Lower lobe of right lung (tissue), 2 donors: Measurements from ENCODE around the gene PARVA. TPM values are rescaled to one million over a fixed set of nuclear protein-coding genes. Genes with fewer than 3 reads are reported as not detected.

Experiments
- ATAC-seq, 2 donors: fragments of 200-7000 bp; cut with Tn5 transposase; one replicate each; pipeline ENCODE4 v1.9.1; 2020 to 2022; ENCODE audit warnings: mild to moderate bottlenecking in 2 of 2, moderate library complexity in 2 of 2
- DNase-seq: peaks from one replicate; pipeline ENCODE4 v3.0.0-alpha.2; 2020
- H3K27ac ChIP-seq: fragments of 200-600 bp; one replicate; pipeline ENCODE4 v1.8.0; 2022
- H3K27me3 ChIP-seq: fragments of 200-600 bp; one replicate; pipeline ENCODE4 v1.8.0; 2022; ENCODE audit warnings: low read depth
- H3K36me3 ChIP-seq: fragments of 200-600 bp; one replicate; pipeline ENCODE4 v1.8.0; 2022; ENCODE audit warnings: mild to moderate bottlenecking
- H3K4me1 ChIP-seq: fragments of 200-600 bp; one replicate; pipeline ENCODE4 v1.8.0; 2022
- H3K4me3 ChIP-seq: fragments of 200-600 bp; one replicate; pipeline ENCODE4 v1.8.0; 2022; ENCODE audit warnings: mild to moderate bottlenecking
- H3K9me3 ChIP-seq: fragments of 200-600 bp; one replicate; pipeline ENCODE4 v1.8.0; 2022
- intact Hi-C: fragments of 100-400 bp; cut with DNase I; formaldehyde crosslinking; loops from one replicate; pipeline ENCODE4 v1.11.0; 2022
- total RNA-seq: library from RNA; stranded (reverse); fragmentation: NEBNext Ultra II Directional; extraction: Animal tissue kit (Norgen Biotek cat#: 25700); gene quantifications from one replicate; pipeline ENCODE4 v1.2.1, GENCODE V29; 2021
- TF ChIP-seq, protein P1 (sequence below): fragments of 200-600 bp; IDR thresholded peaks from one replicate; pipeline ENCODE4 v1.8.0; 2022; ENCODE audit warnings: antibody characterized with exemption, mild to moderate bottlenecking
- donor health status: DM: no; HTN: yes; CAD: no; lungs with severe emphysema.

The PARVA gene
- total RNA-seq, 1 donor from 2014 or later = 58.3 TPM

DNA sequence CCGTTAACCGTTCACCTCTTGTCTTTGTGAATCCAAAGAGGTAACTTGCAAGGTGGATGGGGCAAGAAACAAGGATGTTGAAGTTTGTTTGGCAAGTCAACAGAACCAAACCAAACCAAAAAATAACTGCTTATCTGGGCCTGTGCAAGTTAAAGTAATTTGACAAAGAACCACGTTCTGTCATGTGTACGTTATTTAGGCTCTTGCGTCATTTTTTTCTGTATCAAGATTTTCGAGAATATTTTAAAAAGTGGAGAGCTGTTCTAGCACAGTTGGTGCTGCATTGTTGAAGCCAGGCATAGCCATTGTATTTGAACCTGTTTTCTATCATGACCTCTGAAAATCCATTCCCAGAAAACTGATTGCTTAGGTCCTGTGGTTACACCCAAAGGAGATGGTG is 55.1 kb downstream of the PARVA start:
- intact Hi-C loops = no loop called here

DNA sequence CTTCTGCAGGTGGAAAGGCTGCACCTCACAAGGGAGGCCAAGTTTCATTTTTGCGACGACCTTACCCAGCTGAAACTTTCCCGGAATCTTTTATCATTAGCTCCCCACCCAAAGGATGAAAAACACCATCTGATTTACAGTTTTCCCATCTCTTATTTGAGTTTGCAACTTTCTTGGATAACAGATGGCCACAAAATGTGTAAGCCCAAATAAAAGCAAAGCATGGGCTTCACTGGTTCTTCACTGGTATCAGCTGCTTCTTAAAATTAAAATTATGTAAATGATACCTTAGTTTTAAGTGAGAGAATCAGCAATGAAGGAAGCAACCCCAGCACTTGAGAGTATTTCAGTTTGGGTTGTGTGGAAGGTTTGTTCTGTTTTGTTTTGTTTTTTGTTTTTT is 55.8 kb downstream of the PARVA start:
- TF ChIP-seq, protein P1, sequence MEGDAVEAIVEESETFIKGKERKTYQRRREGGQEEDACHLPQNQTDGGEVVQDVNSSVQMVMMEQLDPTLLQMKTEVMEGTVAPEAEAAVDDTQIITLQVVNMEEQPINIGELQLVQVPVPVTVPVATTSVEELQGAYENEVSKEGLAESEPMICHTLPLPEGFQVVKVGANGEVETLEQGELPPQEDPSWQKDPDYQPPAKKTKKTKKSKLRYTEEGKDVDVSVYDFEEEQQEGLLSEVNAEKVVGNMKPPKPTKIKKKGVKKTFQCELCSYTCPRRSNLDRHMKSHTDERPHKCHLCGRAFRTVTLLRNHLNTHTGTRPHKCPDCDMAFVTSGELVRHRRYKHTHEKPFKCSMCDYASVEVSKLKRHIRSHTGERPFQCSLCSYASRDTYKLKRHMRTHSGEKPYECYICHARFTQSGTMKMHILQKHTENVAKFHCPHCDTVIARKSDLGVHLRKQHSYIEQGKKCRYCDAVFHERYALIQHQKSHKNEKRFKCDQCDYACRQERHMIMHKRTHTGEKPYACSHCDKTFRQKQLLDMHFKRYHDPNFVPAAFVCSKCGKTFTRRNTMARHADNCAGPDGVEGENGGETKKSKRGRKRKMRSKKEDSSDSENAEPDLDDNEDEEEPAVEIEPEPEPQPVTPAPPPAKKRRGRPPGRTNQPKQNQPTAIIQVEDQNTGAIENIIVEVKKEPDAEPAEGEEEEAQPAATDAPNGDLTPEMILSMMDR = no peak
- Histone ChIP-seq H3K9me3 (no peaks in the 10 kb centered on the region), H3K4me1 (peaks cover 43% of the 10 kb centered on the region), H3K36me3 (no peaks in the 10 kb centered on the region), H3K27me3 (no peaks in the 10 kb centered on the region), H3K27ac (peak overlapping the region; percentile 32), H3K4me3 (no peak overlapping the region)
- DNase-seq (no peak), ATAC-seq (no peak)
- intact Hi-C loops = no loop called here

More for the DNA sequence above, 55.1 kb downstream of the PARVA start:
- ATAC-seq (no peak), DNase-seq (no peak)
- Histone ChIP-seq H3K27ac (no peak overlapping the region), H3K9me3 (no peaks in the 10 kb centered on the region), H3K27me3 (no peaks in the 10 kb centered on the region), H3K4me1 (peaks cover 43% of the 10 kb centered on the region), H3K4me3 (no peak overlapping the region), H3K36me3 (no peaks in the 10 kb centered on the region)
- TF ChIP-seq, protein P1 = no peak

DNA sequence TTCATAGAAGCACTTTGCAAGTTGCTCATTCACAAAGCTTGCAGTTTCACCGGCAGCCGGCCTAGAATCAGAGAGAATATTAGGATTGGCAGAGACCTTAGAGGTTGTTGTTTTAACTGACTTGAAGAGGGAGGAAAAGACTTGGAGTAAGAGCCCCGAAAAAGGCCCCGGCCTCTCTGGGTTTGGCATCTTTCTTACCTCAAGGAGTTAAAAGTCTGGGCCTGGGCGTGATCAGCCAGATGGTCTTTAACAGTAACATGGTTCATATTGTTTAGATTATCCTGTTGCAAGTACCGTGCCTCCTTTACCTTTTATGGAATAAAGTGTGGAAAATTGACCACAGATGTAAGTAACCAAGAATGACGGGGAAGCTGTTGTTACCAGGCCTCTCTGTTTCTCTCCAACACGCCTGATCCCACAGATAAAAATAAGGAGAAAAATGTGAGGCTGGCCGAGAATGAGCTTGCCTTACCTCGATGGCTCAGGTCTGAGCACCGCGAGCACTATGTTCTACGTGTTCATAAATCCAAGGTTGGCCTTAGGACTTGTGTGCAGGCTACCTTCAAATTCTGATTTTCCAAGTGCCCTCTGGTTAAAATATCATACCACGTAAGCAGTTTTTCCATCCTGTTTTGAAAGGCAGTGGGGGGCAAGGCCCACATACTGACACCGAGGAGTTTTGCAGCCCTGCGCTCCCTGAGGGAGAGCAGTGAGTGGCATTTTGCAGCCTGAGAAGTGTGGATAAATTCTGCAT is 56.4 kb downstream of the PARVA start:
- ATAC-seq = no peak
- no peaks in the 10 kb centered on the region for H3K36me3 ChIP-seq
- peak overlapping the region; percentile 68 for H3K27ac ChIP-seq
- intact Hi-C loops = no loop called here
- no peaks in the 10 kb centered on the region for H3K9me3 ChIP-seq
- DNase-seq = no peak
- H3K4me1 ChIP-seq = peaks cover 43% of the 10 kb centered on the region
- no peak overlapping the region for H3K4me3 ChIP-seq
- TF ChIP-seq, protein P1 = no peak
- H3K27me3 ChIP-seq = no peaks in the 10 kb centered on the region

DNA sequence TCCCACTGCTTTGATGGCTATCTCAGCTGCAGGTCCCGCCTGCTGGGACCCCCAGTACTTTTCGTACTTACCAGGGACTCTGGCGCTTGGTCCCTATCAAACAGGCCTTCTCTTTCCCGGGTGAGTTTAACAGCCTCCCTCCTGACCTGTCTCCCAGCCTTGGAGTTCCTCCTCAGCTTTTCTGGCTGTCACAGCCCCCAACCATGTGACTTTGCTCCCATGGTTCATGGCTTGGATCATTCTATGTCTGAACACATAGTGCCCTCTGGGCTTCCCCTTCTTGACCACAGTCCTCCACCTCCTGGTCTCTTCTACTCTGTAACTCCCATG is 56.9 kb downstream of the PARVA start:
- Histone ChIP-seq H3K9me3 (no peaks in the 10 kb centered on the region), H3K27me3 (no peaks in the 10 kb centered on the region), H3K27ac (peak overlapping the region; percentile 68), H3K36me3 (no peaks in the 10 kb centered on the region), H3K4me1 (peaks cover 43% of the 10 kb centered on the region), H3K4me3 (no peak overlapping the region)
- DNase-seq (no peak), ATAC-seq (no peak)
- TF ChIP-seq, protein P1 = no peak
- intact Hi-C loops = no loop called here

DNA sequence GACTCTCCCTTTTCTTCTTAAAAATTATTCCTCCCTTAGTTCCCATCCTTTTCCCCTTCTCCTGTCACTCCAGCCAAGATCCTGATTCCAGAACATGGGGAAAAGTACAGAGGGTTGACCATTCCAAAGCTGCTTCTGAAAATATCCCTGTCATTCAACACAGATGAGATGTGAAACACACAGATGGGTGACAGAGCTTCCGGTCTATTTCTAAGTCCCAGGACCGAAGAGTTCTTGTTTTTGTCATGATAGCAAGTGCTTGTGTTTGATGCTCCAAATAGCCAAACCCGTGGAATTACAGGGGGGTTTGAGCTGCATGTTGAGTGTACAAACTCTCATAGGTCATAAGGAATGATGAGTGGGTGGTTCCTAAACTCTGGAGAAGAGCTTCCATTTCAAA is 57.9 kb downstream of the PARVA start:
- H3K27me3 ChIP-seq = no peaks in the 10 kb centered on the region
- peaks cover 40% of the 10 kb centered on the region for H3K4me1 ChIP-seq
- no peak for ATAC-seq
- no peak overlapping the region for H3K27ac ChIP-seq
- no peaks in the 10 kb centered on the region for H3K9me3 ChIP-seq
- TF ChIP-seq, protein P1 = no peak
- DNase-seq = no peak
- H3K4me3 ChIP-seq = no peak overlapping the region
- H3K36me3 ChIP-seq = no peaks in the 10 kb centered on the region
- intact Hi-C loops = no loop called here
